ENCODE results near the gene AGO4.
A peak's percentile ranks its signal among the peaks of the same experiment; 100 is the strongest.

AGO4 gene

DNA sequence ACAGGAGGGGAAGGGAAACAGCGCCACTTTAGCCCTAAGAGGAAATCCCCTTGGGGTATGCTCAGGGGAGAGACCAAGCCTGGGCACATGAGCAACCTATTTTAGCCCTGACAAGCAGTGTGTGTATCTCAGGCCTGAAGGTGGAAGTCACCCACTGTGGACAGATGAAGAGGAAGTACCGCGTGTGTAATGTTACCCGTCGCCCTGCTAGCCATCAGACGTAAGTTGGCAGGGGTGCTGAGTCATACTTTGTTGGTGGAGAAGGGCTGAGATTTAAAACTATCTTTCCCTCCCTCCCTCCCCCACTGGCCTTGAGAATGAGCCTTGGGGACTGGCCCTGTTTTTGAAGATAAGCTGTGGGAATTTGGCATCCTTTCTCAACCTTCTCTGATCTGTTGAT, 86.4 kb downstream of the AGO4 start:
- Histone ChIP-seq H3K9me3 (ENCODE audit: insufficient read depth, low read length) (no peaks in the 10 kb centered on the region), H3K4me3 (ENCODE audit: low read length) (no peak overlapping the region), H3K4me2 (ENCODE audit: low read length) (peak overlapping the region; percentile 32), H3K4me1 (ENCODE audit: low read length) (peaks cover 14% of the 10 kb centered on the region), H3K36me3 (replicated peaks; ENCODE audit: low read depth, low read length) (peaks cover 8% of the 10 kb centered on the region), H3K27me3 (ENCODE audit: low read depth, low read length) (no peaks in the 10 kb centered on the region), H3K27ac (ENCODE audit: low read length) (peak overlapping the region; percentile 50), H2AFZ (ENCODE audit: low read depth, low read length) (no peak overlapping the region), H3K9ac (ENCODE audit: low read length) (no peak overlapping the region), H3K79me2 (ENCODE audit: low read length) (no peaks in the 10 kb centered on the region), H4K20me1 (ENCODE audit: insufficient read depth, low read length) (no peaks in the 10 kb centered on the region)
- TF ChIP-seq CTCF (IDR thresholded peaks at IDR 0.05; ENCODE audit: low read depth, low read length): no peak
- no peak for TF ChIP-seq EZH2phosphoT487 (IDR thresholded peaks at IDR 0.05; ENCODE audit: low read depth)

DNA sequence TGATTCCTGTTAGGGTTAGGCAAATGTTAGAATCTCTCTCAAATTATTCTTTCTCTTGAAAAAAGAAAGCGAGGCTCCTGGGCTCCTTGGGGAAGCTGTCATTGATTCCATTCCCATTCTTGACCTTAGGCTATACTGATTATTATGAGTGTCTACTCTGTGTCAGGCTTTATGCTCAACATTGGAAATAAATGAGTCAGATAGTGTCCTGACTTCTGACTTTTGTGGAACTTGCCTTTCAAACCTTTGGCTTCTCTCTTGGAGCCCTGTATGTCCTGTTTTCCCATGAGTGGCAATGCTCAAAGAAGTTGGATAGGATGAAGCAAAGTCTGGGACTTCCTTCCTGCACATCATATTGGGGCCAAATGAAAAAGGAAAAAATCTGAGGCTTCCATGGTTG, 86.8 kb downstream of the AGO4 start:
- Histone ChIP-seq H3K79me2 (ENCODE audit: low read length) (no peaks in the 10 kb centered on the region), H3K4me2 (ENCODE audit: low read length) (peak overlapping the region; percentile 32), H3K36me3 (replicated peaks; ENCODE audit: low read depth, low read length) (peaks cover 8% of the 10 kb centered on the region), H2AFZ (ENCODE audit: low read depth, low read length) (no peak overlapping the region), H3K4me1 (ENCODE audit: low read length) (peaks cover 14% of the 10 kb centered on the region), H3K9ac (ENCODE audit: low read length) (no peak overlapping the region), H3K4me3 (ENCODE audit: low read length) (no peak overlapping the region), H3K27me3 (ENCODE audit: low read depth, low read length) (no peaks in the 10 kb centered on the region), H3K9me3 (ENCODE audit: insufficient read depth, low read length) (no peaks in the 10 kb centered on the region), H4K20me1 (ENCODE audit: insufficient read depth, low read length) (no peaks in the 10 kb centered on the region), H3K27ac (ENCODE audit: low read length) (peak overlapping the region; percentile 50)
- TF ChIP-seq EZH2phosphoT487 (IDR thresholded peaks at IDR 0.05; ENCODE audit: low read depth): no peak
- TF ChIP-seq CTCF (IDR thresholded peaks at IDR 0.05; ENCODE audit: low read depth, low read length): no peak

- Histone ChIP-seq H3K9ac (ENCODE audit: low read length) (no peak overlapping the region), H3K36me3 (replicated peaks; ENCODE audit: low read depth, low read length) (peaks cover 8% of the 10 kb centered on the region)
- TF ChIP-seq CTCF (IDR thresholded peaks at IDR 0.05; ENCODE audit: low read depth, low read length) (no peak), EZH2phosphoT487 (IDR thresholded peaks at IDR 0.05; ENCODE audit: low read depth) (no peak)
Measured at GRCh38 chr1:35899941-35900340, 92.1 kb downstream of the AGO4 start.

GRCh38 chr1:35901235-35901634, 93.4 kb downstream of the AGO4 start:
- no peaks in the 10 kb centered on the region for H3K36me3 ChIP-seq (replicated peaks; ENCODE audit: low read depth, low read length)
- no peak overlapping the region for H3K9ac ChIP-seq (ENCODE audit: low read length)
- no peak overlapping the region for H3K4me2 ChIP-seq (ENCODE audit: low read length)

More at GRCh38 chr1:35899941-35900340, 92.1 kb downstream of the AGO4 start:
- Histone ChIP-seq H2AFZ (ENCODE audit: low read depth, low read length) (no peak overlapping the region), H3K79me2 (ENCODE audit: low read length) (no peaks in the 10 kb centered on the region), H4K20me1 (ENCODE audit: insufficient read depth, low read length) (no peaks in the 10 kb centered on the region), H3K27ac (ENCODE audit: low read length) (no peak overlapping the region), H3K9me3 (ENCODE audit: insufficient read depth, low read length) (no peaks in the 10 kb centered on the region), H3K4me3 (ENCODE audit: low read length) (no peak overlapping the region), H3K27me3 (ENCODE audit: low read depth, low read length) (no peaks in the 10 kb centered on the region), H3K4me1 (ENCODE audit: low read length) (peaks cover 1% of the 10 kb centered on the region), H3K4me2 (ENCODE audit: low read length) (no peak overlapping the region)

More at GRCh38 chr1:35901235-35901634, 93.4 kb downstream of the AGO4 start:
- no peak overlapping the region for H2AFZ ChIP-seq (ENCODE audit: low read depth, low read length)
- H3K4me3 ChIP-seq (ENCODE audit: low read length): no peak overlapping the region
- no peaks in the 10 kb centered on the region for H4K20me1 ChIP-seq (ENCODE audit: insufficient read depth, low read length)
- no peaks in the 10 kb centered on the region for H3K9me3 ChIP-seq (ENCODE audit: insufficient read depth, low read length)
- H3K27ac ChIP-seq (ENCODE audit: low read length): no peak overlapping the region
- no peaks in the 10 kb centered on the region for H3K79me2 ChIP-seq (ENCODE audit: low read length)
- H3K4me1 ChIP-seq (ENCODE audit: low read length): no peaks in the 10 kb centered on the region
- TF ChIP-seq EZH2phosphoT487 (IDR thresholded peaks at IDR 0.05; ENCODE audit: low read depth): no peak
- TF ChIP-seq CTCF (IDR thresholded peaks at IDR 0.05; ENCODE audit: low read depth, low read length): no peak
- no peaks in the 10 kb centered on the region for H3K27me3 ChIP-seq (ENCODE audit: low read depth, low read length)

All from OCI-LY3 (cell line).